Subcutaneous abdominal adipose tissue (tissue), 5 donors: ENCODE data around the gene MAVS.

Experiments
- H3K27ac ChIP-seq: one replicate; pipeline ENCODE4 v1.7.0; 2013; ENCODE audit warnings: low read depth, mild to moderate bottlenecking, inconsistent platforms, low read length, moderate library complexity
- H3K27me3 ChIP-seq, 5 donors: one replicate each; pipeline ENCODE4 v1.7.0; 2013; ENCODE audit warnings: low read length in 5 of 5, inconsistent platforms in 1 of 5; ENCODE audit not compliant: control insufficient read depth in 5 of 5, insufficient read depth in 4 of 5
- H3K36me3 ChIP-seq, 5 donors: one replicate each; pipeline ENCODE4 v1.7.0; 2013; ENCODE audit warnings: low read length in 5 of 5; ENCODE audit not compliant: control insufficient read depth in 5 of 5, insufficient read depth in 5 of 5
- H3K4me1 ChIP-seq, 5 donors: one replicate each; pipeline ENCODE4 v1.7.0; 2013; ENCODE audit warnings: low read length in 5 of 5, mild to moderate bottlenecking in 3 of 5, moderate library complexity in 1 of 5; ENCODE audit not compliant: control insufficient read depth in 5 of 5, insufficient read depth in 5 of 5
- H3K4me3 ChIP-seq, 5 donors: one replicate each; pipeline ENCODE4 v1.7.0; 2013; ENCODE audit warnings: low read length in 5 of 5, low read depth in 1 of 5
- H3K9ac ChIP-seq, 5 donors: one replicate each; pipeline ENCODE4 v1.7.0; 2013; ENCODE audit warnings: low read length in 5 of 5, mild to moderate bottlenecking in 4 of 5, moderate library complexity in 3 of 5
- H3K9me3 ChIP-seq, 5 donors: one replicate each; pipeline ENCODE4 v1.7.0; 2013; ENCODE audit warnings: low read length in 5 of 5; ENCODE audit not compliant: control insufficient read depth in 5 of 5
- donor health status: healthy.
- donor health status: healthy.
- donor health status: healthy.
- donor health status: healthy.
- donor health status: healthy.

The MAVS gene

DNA sequence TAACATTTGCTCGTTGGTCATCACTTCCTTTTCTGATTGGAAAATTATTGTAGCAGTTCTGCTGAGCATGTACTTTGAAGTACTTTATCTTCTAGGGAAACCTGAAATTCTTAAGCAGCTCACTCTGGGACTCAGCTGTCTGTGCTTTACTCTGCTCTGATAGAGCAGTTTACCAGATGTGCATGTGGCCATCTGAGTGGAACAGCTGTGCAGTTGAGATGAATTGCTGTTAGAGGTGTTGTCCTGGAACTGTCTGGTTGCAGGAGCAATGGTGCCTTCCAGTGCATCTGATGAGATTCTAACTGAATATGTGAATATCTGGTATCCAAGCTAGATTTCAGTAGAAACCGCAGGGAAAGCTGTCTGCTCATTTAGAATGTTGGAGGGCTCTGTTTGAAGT is 69.7 kb downstream of the MAVS start:
- peaks cover 0 to 17% (median 6%) of the 10 kb centered on the region in 5 donors for H3K4me1 ChIP-seq
- no peak overlapping the region for H3K9ac ChIP-seq
- H3K27me3 ChIP-seq: no peaks in the 10 kb centered on the region
- H3K4me3 ChIP-seq: no peak overlapping the region
- H3K36me3 ChIP-seq: peaks cover 3 to 62% (median 40%) of the 10 kb centered on the region in 5 donors
- no peaks in the 10 kb centered on the region for H3K9me3 ChIP-seq
- no peak overlapping the region for H3K27ac ChIP-seq

- peaks cover 8 to 69% (median 32%) of the 10 kb centered on the region in 5 donors for H3K36me3 ChIP-seq
- no peak overlapping the region for H3K9ac ChIP-seq
- H3K4me1 ChIP-seq: peaks cover 0 to 27% (median 17%) of the 10 kb centered on the region in 5 donors
- no peak overlapping the region for H3K4me3 ChIP-seq
- no peaks in the 10 kb centered on the region for H3K27me3 ChIP-seq
- H3K9me3 ChIP-seq: no peaks in the 10 kb centered on the region
- H3K27ac ChIP-seq: peak overlapping the region; percentile 57
These were observed 72.7 kb downstream of the MAVS start for GRCh38 chr20:3919352-3919751.

GRCh38 chr20:3922223-3922982 is 75.8 kb downstream of the MAVS start:
- no peaks in the 10 kb centered on the region for H3K9me3 ChIP-seq
- H3K4me1 ChIP-seq: peaks cover 0 to 29% (median 24%) of the 10 kb centered on the region in 5 donors
- H3K36me3 ChIP-seq: peaks cover 8 to 62% (median 36%) of the 10 kb centered on the region in 5 donors
- no peaks in the 10 kb centered on the region for H3K27me3 ChIP-seq
- no peak overlapping the region for H3K4me3 ChIP-seq
- peak overlapping the region in 1 of 5 donors; percentile 41 for H3K9ac ChIP-seq
- no peak overlapping the region for H3K27ac ChIP-seq

GRCh38 chr20:3922983-3923339 is 76.3 kb downstream of the MAVS start:
- H3K36me3 ChIP-seq: peaks cover 8 to 62% (median 36%) of the 10 kb centered on the region in 5 donors
- no peak overlapping the region for H3K4me3 ChIP-seq
- no peak overlapping the region for H3K27ac ChIP-seq
- no peaks in the 10 kb centered on the region for H3K9me3 ChIP-seq
- H3K4me1 ChIP-seq: peaks cover 0 to 34% (median 29%) of the 10 kb centered on the region in 5 donors
- no peak overlapping the region for H3K9ac ChIP-seq
- no peaks in the 10 kb centered on the region for H3K27me3 ChIP-seq

DNA sequence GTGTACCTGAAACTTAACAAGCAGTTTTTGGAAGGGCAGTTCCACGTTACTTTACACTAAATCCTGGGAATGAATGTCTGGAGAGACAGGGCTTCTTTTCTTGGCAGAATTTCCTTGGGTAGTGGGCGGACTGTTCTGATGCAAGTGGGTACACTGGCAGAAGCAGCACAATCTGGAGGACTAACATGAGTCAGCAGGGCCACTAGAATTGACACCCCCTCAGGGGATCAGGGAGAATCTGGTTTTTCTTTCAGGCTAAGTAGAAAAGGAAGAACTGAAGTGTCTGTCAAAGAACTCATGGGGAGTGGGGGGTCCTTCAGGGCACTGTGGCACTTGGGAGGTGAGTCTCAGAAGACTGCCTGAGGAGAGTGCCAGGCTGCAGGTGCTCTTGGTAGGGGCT is 77.2 kb downstream of the MAVS start:
- Histone ChIP-seq H3K9me3 (no peaks in the 10 kb centered on the region), H3K4me1 (peaks cover 0 to 38% (median 34%) of the 10 kb centered on the region in 5 donors), H3K27me3 (no peaks in the 10 kb centered on the region), H3K27ac (no peak overlapping the region), H3K9ac (peak overlapping the region in 1 of 5 donors; percentile 22), H3K4me3 (no peak overlapping the region), H3K36me3 (peaks cover 8 to 56% (median 31%) of the 10 kb centered on the region in 5 donors)

DNA sequence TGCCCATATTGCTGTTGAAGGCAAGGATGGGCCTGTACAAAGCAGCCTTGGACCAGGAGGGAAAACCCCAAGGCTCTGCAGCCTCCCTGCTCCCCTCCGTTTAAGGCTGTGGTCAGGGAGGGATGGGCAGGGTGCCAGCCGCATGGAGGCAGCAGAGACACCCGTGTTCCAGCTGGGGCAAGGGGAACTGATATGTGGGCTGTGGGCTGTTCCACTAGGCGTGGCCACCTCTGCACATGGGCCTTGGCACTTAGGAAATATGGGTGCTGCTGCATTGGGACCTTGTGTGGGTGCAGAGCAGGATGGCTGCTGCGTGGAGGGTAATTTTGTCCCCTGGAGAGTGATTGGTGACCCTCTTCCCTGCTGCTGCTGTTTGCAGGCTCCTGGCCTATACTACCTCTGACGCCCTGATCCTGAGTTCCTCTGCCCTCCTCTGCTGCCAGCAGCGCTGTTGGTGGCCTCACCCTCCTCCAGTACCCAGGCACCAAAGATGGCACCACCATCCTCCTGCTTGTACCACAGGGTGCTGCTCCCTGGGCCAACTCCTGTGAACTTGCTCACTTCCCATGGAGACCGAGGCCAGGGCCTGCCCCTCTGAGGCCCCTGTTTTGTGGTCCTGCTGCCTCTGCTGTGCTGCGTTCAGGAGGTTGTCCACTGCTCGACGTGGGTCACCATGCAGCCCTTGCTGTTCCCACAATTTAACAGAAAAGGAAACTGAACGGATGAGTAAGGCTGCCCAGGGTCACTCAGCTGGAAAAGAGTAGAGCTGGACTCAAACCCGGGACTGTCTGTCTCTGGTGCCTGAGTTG is 77.9 kb downstream of the MAVS start:
- H3K9ac ChIP-seq: no peak overlapping the region
- peaks cover 0 to 42% (median 34%) of the 10 kb centered on the region in 5 donors for H3K4me1 ChIP-seq
- no peak overlapping the region for H3K4me3 ChIP-seq
- H3K27me3 ChIP-seq: no peaks in the 10 kb centered on the region
- no peak overlapping the region for H3K27ac ChIP-seq
- H3K36me3 ChIP-seq: peaks cover 8 to 53% (median 30%) of the 10 kb centered on the region in 5 donors
- H3K9me3 ChIP-seq: no peaks in the 10 kb centered on the region

- Histone ChIP-seq H3K4me1 (peaks cover 0 to 48% (median 37%) of the 10 kb centered on the region in 5 donors), H3K27me3 (no peaks in the 10 kb centered on the region), H3K9ac (no peak overlapping the region), H3K27ac (no peak overlapping the region), H3K9me3 (no peaks in the 10 kb centered on the region), H3K4me3 (no peak overlapping the region), H3K36me3 (peaks cover 8 to 49% (median 30%) of the 10 kb centered on the region in 5 donors)
These were observed 78.6 kb downstream of the MAVS start for GRCh38 chr20:3925113-3925695.
